Prostate gland (tissue), 2 donors: ENCODE measurements around the gene CRB1. TPM values are rescaled to one million over a fixed set of nuclear protein-coding genes. Genes with fewer than 3 reads are reported as not detected.

Source experiments
- DNase-seq: peaks from one replicate; pipeline ENCODE4 v3.0.0-alpha.2; 2019; ENCODE audit warnings: low spot score
- H3K27ac ChIP-seq, 2 donors: fragments of 200-600 bp; sonication (generic); 2 replicates each; pipeline ENCODE4 v1.5.1; 2017 to 2019
- H3K27me3 ChIP-seq: fragments of 200-600 bp; sonication (generic); replicated peaks from 2 replicates; pipeline ENCODE4 v1.5.1; 2019; ENCODE audit not compliant: insufficient read depth
- H3K36me3 ChIP-seq, 2 donors: fragments of 200-600 bp; sonication (generic); 1 replicate in 1 of 2; 2 replicates in 1 of 2; pipeline versions ENCODE4 v1.5.1 to v1.8.1; 2017 to 2019
- H3K4me1 ChIP-seq: fragments of 200-600 bp; sonication (generic); replicated peaks from 2 replicates; pipeline ENCODE4 v1.5.1; 2019
- H3K4me3 ChIP-seq, 2 donors: fragments of 200-600 bp; sonication (generic); 2 replicates each; pipeline ENCODE4 v1.5.1; 2017 to 2019
- H3K9me3 ChIP-seq: fragments of 200-600 bp; sonication (generic); 2 replicates; pipeline ENCODE4 v1.5.1; 2017
- POLR2A ChIP-seq: fragments of 450-650 bp; IDR thresholded peaks from one replicate; pipeline ENCODE4 v1.6.1; 2016; ENCODE audit warnings: antibody characterized with exemption, mild to moderate bottlenecking
- POLR2AphosphoS5 ChIP-seq: sonication (generic); formaldehyde crosslinking; IDR thresholded peaks from one replicate; pipeline ENCODE4 v1.6.1; 2017; ENCODE audit warnings: antibody characterized with exemption
- WGBS: methylation state at CpG from one replicate; pipeline ENCODE4 v1.1.5; 2018; 5-methylcytosine and 5-hydroxymethylcytosine counted together
- intact Hi-C: fragments of 100-400 bp; cut with DNase I; formaldehyde crosslinking; loops from one replicate; pipeline ENCODE4 v1.14.2; 2022
- total RNA-seq, 2 donors: library from RNA; depleted of rRNA; stranded (reverse); fragments of >200 nt; gene quantifications; one replicate each; pipeline ENCODE4 v1.1.0, GENCODE V29; 2016
- TF ChIP-seq, protein P1 (sequence below), 4 experiments: fragments of 200-600 bp in 2 of 4; fragments of 450-650 bp in 2 of 4; sonication (generic) in 2 of 4; IDR thresholded peaks; 1 replicate in 3 of 4; 2 replicates in 1 of 4; pipeline ENCODE4 v1.5.1; 2016 to 2019; ENCODE audit warnings: antibody characterized with exemption in 4 of 4, mild to moderate bottlenecking in 2 of 4, moderate library complexity in 2 of 4

CRB1 gene
- total RNA-seq, 2 donors from 2014 or later = 0.32 to 1.0 TPM

DNA sequence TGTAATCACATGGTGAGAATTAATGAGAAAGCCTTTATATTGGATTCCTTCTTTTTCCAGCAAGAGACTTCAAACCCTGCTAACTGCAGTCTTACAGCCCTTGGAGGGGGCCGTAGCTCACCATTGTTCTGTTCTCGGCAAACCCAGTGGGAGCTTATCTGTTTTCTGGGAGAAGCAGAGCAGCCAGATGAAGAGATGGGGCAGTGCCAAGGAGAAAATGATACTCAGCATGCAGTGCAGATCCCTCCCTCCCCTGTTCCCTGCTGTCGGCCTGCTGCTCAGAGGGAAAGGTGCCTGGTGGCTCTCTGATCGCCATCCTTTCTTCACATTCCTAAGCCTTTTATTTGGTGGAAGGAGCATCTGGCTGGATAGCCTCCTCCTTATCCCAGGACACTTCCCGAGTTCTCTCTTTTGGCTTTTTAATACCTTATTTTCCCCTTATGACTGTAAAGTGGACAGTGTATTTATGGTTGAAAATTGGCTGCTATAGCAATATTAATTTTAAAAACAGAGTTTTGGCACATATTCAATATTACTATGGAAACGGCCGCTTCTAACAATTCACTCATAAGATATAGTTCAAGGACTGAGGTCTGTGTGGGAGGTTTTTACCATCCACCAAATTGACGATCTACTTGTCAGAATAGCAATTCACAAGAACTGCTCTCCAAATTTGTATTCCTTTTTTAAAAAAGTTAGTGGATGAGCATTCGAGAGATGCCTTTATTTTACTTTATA is 203.4 kb downstream of the CRB1 start:
- Histone ChIP-seq H3K4me1 (no peaks in the 10 kb centered on the region), H3K27ac (no peak overlapping the region), H3K27me3 (no peaks in the 10 kb centered on the region), H3K4me3 (no peak overlapping the region), H3K9me3 (no peaks in the 10 kb centered on the region), H3K36me3 (no peaks in the 10 kb centered on the region)
- intact Hi-C loops = no loop called here
- DNase-seq = no peak
- WGBS = 55% methylated on average over 9 of the region's 9 CpGs
- no peak for TF ChIP-seq POLR2A

- TF ChIP-seq, protein P1, sequence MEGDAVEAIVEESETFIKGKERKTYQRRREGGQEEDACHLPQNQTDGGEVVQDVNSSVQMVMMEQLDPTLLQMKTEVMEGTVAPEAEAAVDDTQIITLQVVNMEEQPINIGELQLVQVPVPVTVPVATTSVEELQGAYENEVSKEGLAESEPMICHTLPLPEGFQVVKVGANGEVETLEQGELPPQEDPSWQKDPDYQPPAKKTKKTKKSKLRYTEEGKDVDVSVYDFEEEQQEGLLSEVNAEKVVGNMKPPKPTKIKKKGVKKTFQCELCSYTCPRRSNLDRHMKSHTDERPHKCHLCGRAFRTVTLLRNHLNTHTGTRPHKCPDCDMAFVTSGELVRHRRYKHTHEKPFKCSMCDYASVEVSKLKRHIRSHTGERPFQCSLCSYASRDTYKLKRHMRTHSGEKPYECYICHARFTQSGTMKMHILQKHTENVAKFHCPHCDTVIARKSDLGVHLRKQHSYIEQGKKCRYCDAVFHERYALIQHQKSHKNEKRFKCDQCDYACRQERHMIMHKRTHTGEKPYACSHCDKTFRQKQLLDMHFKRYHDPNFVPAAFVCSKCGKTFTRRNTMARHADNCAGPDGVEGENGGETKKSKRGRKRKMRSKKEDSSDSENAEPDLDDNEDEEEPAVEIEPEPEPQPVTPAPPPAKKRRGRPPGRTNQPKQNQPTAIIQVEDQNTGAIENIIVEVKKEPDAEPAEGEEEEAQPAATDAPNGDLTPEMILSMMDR (IDR thresholded peaks at IDR 0.05) = no peak
- TF ChIP-seq POLR2A (no peak), POLR2AphosphoS5 (no peak)
- Histone ChIP-seq H3K27ac (no peak overlapping the region), H3K27me3 (no peaks in the 10 kb centered on the region), H3K4me3 (no peak overlapping the region), H3K4me1 (no peaks in the 10 kb centered on the region), H3K36me3 (no peaks in the 10 kb centered on the region), H3K9me3 (no peaks in the 10 kb centered on the region)
- WGBS = 84% methylated on average over 3 of the region's 3 CpGs
- intact Hi-C loops = no loop called here
- DNase-seq = no peak
Observed at GRCh38 chr1:197472141-197472540, 204.1 kb downstream of the CRB1 start.

DNA sequence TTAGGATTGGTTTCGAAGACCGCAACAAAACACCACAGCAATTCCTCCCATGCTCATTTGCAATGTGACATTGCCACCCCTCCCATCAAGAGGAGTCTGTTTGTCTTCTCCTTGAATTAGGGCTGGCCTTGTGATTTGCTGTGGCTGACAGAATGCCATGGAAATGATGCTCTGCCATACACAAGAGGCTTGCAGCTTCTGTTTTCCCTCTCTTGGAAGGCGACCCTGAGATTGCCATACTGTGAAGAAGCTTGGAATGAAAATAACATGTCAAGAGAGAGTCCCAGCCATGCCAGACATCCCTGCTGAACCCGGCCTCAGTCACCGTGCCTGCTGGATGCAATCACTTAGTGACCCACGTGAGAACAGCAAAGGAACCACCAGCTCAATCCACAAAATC is 212.4 kb downstream of the CRB1 start:
- intact Hi-C loops = no loop called here
- H3K27me3 ChIP-seq = no peaks in the 10 kb centered on the region
- TF ChIP-seq POLR2A (no peak), POLR2AphosphoS5 (no peak)
- TF ChIP-seq, protein P1 (IDR thresholded peaks at IDR 0.05) = no peak
- no peak for DNase-seq
- no peaks in the 10 kb centered on the region for H3K9me3 ChIP-seq
- WGBS = 85% methylated on average over 6 of the region's 6 CpGs
- no peak overlapping the region for H3K4me3 ChIP-seq
- H3K36me3 ChIP-seq = no peaks in the 10 kb centered on the region
- H3K27ac ChIP-seq = no peak overlapping the region
- H3K4me1 ChIP-seq = no peaks in the 10 kb centered on the region

DNA sequence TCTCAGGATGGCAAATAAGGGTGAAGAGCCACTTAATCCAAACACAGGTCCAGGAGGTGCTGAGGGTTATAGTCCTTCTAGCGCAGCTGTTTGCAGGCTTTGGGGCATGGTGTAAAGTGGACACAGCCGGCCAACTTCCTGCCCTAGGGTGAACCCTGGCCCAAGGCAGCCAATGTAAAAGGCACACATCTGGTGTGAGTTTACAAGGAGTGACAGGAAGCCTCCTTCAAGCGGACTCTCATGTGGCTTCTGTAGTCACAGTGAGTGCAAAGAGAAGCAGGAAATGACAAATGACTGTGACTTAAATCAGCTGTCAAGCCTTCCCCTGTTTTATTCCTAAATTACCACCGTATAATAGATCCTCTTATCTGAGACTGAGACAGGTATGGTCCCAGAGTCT is 213.0 kb downstream of the CRB1 start:
- TF ChIP-seq POLR2AphosphoS5 = no peak
- no peak for TF ChIP-seq POLR2A
- TF ChIP-seq, protein P1 (IDR thresholded peaks at IDR 0.05) = no peak
- WGBS = 53% methylated on average over 4 of the region's 4 CpGs
- intact Hi-C loops = no loop called here
- H3K27ac ChIP-seq = no peak overlapping the region
- H3K9me3 ChIP-seq = no peaks in the 10 kb centered on the region
- H3K4me1 ChIP-seq = no peaks in the 10 kb centered on the region
- no peak for DNase-seq
- H3K27me3 ChIP-seq = no peaks in the 10 kb centered on the region
- no peak overlapping the region for H3K4me3 ChIP-seq
- H3K36me3 ChIP-seq = no peaks in the 10 kb centered on the region

DNA sequence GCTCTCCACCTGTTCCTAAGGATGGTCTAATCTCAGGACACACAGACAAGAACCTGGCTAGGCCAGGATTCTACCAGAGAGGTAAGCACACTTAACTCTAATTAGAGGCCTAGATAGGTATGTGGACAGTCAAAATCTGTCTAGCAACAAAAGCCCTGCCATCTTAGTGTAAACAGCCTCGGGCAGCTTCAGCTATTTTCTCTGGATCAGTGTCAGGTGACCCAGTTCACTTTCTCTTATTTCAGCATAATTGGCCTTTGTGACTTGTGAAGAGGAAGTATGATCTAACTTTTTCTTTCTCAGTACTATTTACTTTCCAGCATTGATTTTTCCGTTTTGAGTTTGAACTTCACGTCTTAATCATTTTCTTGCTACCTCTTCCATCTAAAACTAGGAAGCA is 217.7 kb downstream of the CRB1 start:
- 26% methylated on average over 3 of the region's 3 CpGs for WGBS
- Histone ChIP-seq H3K4me3 (no peak overlapping the region), H3K4me1 (no peaks in the 10 kb centered on the region), H3K27ac (no peak overlapping the region), H3K27me3 (no peaks in the 10 kb centered on the region), H3K9me3 (no peaks in the 10 kb centered on the region), H3K36me3 (no peaks in the 10 kb centered on the region)
- intact Hi-C loops = no loop called here
- no peak for DNase-seq
- TF ChIP-seq, protein P1 (IDR thresholded peaks at IDR 0.05) = no peak
- TF ChIP-seq POLR2A = no peak
- no peak for TF ChIP-seq POLR2AphosphoS5
